HepG2 (cell line): ENCODE measurements around the gene HTR6.

ENCODE experiments used
- CEBPB ChIP-seq: IDR thresholded peaks from 2 replicates; pipeline ENCODE4 v1.6.1; 2011; ENCODE audit warnings: low read depth, low read length, improper control_type of control experiment, borderline replicate concordance
- POLR2G ChIP-seq: fragments of 200-400 bp; formaldehyde crosslinking; IDR thresholded peaks from 2 replicates; pipeline ENCODE4 v1.6.1; 2018; ENCODE audit warnings: mild to moderate bottlenecking, low read depth, low read length, moderate library complexity
- SRSF4 ChIP-seq: fragments of 200-400 bp; formaldehyde crosslinking; IDR thresholded peaks from one replicate; pipeline ENCODE4 v1.6.1; 2018; ENCODE audit warnings: mild to moderate bottlenecking, low read depth, low read length, moderate library complexity; ENCODE audit not compliant: poor library complexity, severe bottlenecking
- TFAP4 ChIP-seq: sonication (generic); IDR thresholded peaks from 2 replicates; pipeline ENCODE4 v1.6.1; 2016; ENCODE audit warnings: low read depth, borderline replicate concordance
- ZBTB8A ChIP-seq: sonication (generic); formaldehyde crosslinking; IDR thresholded peaks from 2 replicates; pipeline ENCODE4 v1.4.0; 2020; ENCODE audit warnings: mild to moderate bottlenecking, low read depth, missing genetic modification reagents, borderline replicate concordance
- TF ChIP-seq, protein P1 (sequence below), 2 experiments: sonication (generic) in 1 of 2; formaldehyde crosslinking in 1 of 2; IDR thresholded peaks; 2 replicates each; pipeline versions ENCODE4 v1.4.0 to v1.6.1; 2018 to 2020; ENCODE audit warnings: missing genetic modification reagents in 2 of 2, borderline replicate concordance in 1 of 2, low read depth in 1 of 2, mild to moderate bottlenecking in 1 of 2, missing biosample characterization in 1 of 2
- TF ChIP-seq, protein P2 (sequence below): sonication (generic); formaldehyde crosslinking; IDR thresholded peaks from 2 replicates; pipeline ENCODE4 v1.5.0; 2020; ENCODE audit warnings: mild to moderate bottlenecking, missing genetic modification reagents, moderate library complexity

GRCh38 chr1:19662313-19662712, 2.4 kb upstream of the HTR6 start:
- TF ChIP-seq, protein P1, sequence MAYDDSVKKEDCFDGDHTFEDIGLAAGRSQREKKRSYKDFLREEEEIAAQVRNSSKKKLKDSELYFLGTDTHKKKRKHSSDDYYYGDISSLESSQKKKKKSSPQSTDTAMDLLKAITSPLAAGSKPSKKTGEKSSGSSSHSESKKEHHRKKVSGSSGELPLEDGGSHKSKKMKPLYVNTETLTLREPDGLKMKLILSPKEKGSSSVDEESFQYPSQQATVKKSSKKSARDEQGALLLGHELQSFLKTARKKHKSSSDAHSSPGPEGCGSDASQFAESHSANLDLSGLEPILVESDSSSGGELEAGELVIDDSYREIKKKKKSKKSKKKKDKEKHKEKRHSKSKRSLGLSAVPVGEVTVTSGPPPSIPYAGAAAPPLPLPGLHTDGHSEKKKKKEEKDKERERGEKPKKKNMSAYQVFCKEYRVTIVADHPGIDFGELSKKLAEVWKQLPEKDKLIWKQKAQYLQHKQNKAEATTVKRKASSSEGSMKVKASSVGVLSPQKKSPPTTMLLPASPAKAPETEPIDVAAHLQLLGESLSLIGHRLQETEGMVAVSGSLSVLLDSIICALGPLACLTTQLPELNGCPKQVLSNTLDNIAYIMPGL (CRISPR knock-in tag; IDR thresholded peaks at IDR 0.05; ENCODE audit: borderline replicate concordance in 1 of 2, low read depth in 1 of 2), result no peak
- TF ChIP-seq ZBTB8A, result no peak
- TF ChIP-seq CEBPB, result no peak
- no peak for TF ChIP-seq SRSF4
- no peak for TF ChIP-seq POLR2G
- TF ChIP-seq, protein P2, sequence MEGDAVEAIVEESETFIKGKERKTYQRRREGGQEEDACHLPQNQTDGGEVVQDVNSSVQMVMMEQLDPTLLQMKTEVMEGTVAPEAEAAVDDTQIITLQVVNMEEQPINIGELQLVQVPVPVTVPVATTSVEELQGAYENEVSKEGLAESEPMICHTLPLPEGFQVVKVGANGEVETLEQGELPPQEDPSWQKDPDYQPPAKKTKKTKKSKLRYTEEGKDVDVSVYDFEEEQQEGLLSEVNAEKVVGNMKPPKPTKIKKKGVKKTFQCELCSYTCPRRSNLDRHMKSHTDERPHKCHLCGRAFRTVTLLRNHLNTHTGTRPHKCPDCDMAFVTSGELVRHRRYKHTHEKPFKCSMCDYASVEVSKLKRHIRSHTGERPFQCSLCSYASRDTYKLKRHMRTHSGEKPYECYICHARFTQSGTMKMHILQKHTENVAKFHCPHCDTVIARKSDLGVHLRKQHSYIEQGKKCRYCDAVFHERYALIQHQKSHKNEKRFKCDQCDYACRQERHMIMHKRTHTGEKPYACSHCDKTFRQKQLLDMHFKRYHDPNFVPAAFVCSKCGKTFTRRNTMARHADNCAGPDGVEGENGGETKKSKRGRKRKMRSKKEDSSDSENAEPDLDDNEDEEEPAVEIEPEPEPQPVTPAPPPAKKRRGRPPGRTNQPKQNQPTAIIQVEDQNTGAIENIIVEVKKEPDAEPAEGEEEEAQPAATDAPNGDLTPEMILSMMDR, result no peak
- no peak for TF ChIP-seq TFAP4
